Measurements from ENCODE around the gene MMD. TPM values are rescaled to one million over a fixed set of nuclear protein-coding genes. Genes with fewer than 3 reads are reported as not detected.

Gene MMD
- total and polyA plus RNA-seq, 11 donors: 8.2 to 25.0 (median 12.4) TPM

- intact Hi-C loops (cut with DNase I): loop anchor here in 2 of 10 donors (5.0 to 10.0 kb wide), 2 partner anchors 58 to 149 kb away; partner anchors contain the start of gene SMIM36 (in 1 of the 2)
- WGBS, 4 donors: 50 to 74% (median 63%) methylated on average over 1 of the region's 1 CpG
- Histone ChIP-seq H3K9me3 (peaks cover 0 to 20% (median 2%) of the 10 kb centered on the region in 12 donors), H3K27ac (no peak overlapping the region), H3K36me3 (no peaks in the 10 kb centered on the region), H3K4me1 (no peaks in the 10 kb centered on the region), H3K4me3 (no peak overlapping the region), H3K27me3 (no peaks in the 10 kb centered on the region)
- TF ChIP-seq POLR2A (IDR thresholded peaks at IDR 0.05): no peak
- TF ChIP-seq CTCF (IDR thresholded peaks at IDR 0.05): no peak
- ATAC-seq: no peak
- no peak for DNase-seq
These were observed 58.6 kb downstream of the MMD start for GRCh38 chr17:55363033-55363432.

DNA sequence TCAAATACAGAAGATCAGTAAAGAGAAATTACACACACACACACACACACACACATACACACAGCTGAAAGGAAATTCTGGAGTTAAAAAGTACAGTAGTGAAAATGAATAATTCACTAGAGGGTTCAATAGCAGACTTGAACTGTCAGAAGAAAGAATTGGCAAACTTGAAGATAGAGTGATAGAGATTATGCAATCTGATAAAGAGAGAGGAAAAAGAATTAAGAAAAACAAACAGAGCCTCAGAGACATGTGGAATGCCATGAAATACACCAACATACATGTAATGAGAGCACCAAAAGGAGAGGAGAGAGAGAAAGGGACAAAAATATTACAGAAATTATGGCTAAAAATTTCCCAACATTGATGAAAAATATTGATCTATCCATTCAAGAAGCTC is 60.7 kb downstream of the MMD start:
- ATAC-seq (no peak), DNase-seq (no peak)
- H3K27ac ChIP-seq: no peak overlapping the region
- no peaks in the 10 kb centered on the region for H3K27me3 ChIP-seq
- no peak overlapping the region for H3K4me3 ChIP-seq
- H3K9me3 ChIP-seq: peaks cover 0 to 20% (median 2%) of the 10 kb centered on the region in 12 donors
- no peak for TF ChIP-seq CTCF (IDR thresholded peaks at IDR 0.05)
- TF ChIP-seq POLR2A (IDR thresholded peaks at IDR 0.05): no peak
- no peaks in the 10 kb centered on the region for H3K36me3 ChIP-seq
- intact Hi-C loops (cut with DNase I): loop anchor here in 2 of 10 donors (5.0 to 10.0 kb wide), 2 partner anchors 56 to 151 kb away; partner anchors contain the start of gene SMIM36 (in 1 of the 2)
- H3K4me1 ChIP-seq: no peaks in the 10 kb centered on the region

DNA sequence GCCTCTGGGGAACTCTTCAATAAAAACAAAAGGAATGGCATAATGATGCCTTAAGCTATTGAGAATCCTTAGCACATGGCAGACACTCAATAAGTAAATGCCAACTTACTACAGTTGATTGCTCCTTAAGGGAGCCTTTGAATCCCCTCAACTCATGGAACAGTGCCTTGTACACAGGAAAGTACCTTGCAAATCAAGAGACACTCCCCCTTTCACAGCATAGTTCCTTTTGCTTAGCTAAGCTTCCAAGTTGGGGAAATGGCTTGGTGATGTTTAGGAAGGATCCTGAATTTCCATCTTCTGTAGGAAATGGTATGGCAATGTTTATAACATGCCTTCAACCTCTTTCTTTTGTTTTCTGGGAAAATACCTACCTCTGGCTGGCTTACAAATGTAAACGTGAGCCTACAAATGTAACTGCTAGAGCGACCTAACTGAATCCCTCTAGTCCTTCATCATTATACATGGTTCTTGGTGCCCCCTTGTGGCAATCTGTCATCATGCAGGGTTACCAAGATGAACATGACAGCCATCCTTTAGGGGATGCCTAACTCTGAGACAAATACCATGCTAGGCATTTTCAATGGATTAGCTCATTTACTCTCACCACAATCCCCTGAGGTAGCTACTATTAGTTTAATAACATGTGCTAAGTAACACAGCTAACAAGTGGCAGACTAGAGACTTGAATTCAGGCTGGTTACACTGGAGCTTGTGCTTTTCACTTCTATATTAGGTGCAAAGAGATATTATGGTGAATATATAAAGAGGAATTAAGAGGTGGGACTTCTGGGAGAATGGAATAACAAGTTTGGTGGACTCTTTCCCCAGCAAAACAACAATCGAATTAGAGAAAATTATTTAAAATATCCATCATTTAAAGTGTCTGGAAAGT is 65.0 kb downstream of the MMD start:
- H3K4me1 ChIP-seq: no peaks in the 10 kb centered on the region
- H3K27me3 ChIP-seq: no peaks in the 10 kb centered on the region
- intact Hi-C loops (cut with DNase I): loop anchor here in 9 of 10 donors (1.0 to 10.0 kb wide), 10 partner anchors 58 to 364 kb away; partner anchors contain the start of gene SMIM36 (in 6 of the 9)
- ATAC-seq (peak in 3 of 4 donors; percentile 68 to 85 (median 75)), DNase-seq (peak in 4 of 5 donors; percentile 39 to 70 (median 53))
- TF ChIP-seq POLR2A (IDR thresholded peaks at IDR 0.05): no peak
- TF ChIP-seq CTCF (IDR thresholded peaks at IDR 0.05): peak; percentile 67 to 84 (median 76)
- WGBS, 4 donors: 30 to 38% (median 34%) methylated on average over 3 of the region's 3 CpGs
- no peak overlapping the region for H3K4me3 ChIP-seq
- peaks cover 0 to 16% (median 2%) of the 10 kb centered on the region in 12 donors for H3K9me3 ChIP-seq
- H3K36me3 ChIP-seq: no peaks in the 10 kb centered on the region
- no peak overlapping the region for H3K27ac ChIP-seq

DNA sequence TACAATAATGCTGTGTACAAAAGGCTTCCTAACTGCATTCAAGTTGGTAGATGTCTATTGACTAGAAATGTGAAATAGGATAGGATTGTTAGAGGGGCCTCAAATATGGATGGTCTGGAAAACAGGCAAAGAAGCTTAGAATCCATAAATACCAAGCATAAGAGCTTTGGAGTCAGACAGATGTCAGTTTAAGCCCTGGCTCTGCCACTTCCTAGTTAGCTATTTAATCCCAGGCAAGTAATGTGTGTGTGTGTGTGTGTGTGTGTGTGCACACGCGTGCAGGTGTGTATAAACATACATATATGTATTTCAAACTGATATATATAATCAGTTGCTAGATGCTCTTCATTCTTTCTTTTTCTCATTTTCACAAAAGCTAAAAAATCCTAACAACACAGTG is 66.7 kb downstream of the MMD start:
- DNase-seq: no peak
- intact Hi-C loops (cut with DNase I): loop anchor here in 7 of 10 donors (5.0 to 10.0 kb wide), 9 partner anchors 60 to 368 kb away; partner anchors contain the start of gene SMIM36 (in 6 of the 7)
- H3K36me3 ChIP-seq: no peaks in the 10 kb centered on the region
- WGBS, 4 donors: 93 to 98% (median 95%) methylated on average over 2 of the region's 2 CpGs
- TF ChIP-seq POLR2A (IDR thresholded peaks at IDR 0.05): no peak
- TF ChIP-seq CTCF (IDR thresholded peaks at IDR 0.05): no peak
- H3K27me3 ChIP-seq: no peaks in the 10 kb centered on the region
- no peaks in the 10 kb centered on the region for H3K9me3 ChIP-seq
- no peak for ATAC-seq
- no peak overlapping the region for H3K27ac ChIP-seq
- H3K4me1 ChIP-seq: no peaks in the 10 kb centered on the region
- H3K4me3 ChIP-seq: no peak overlapping the region

Measured in heart left ventricle (tissue), 16 donors.